ENCODE measurements around the gene TXNDC11.

Gene TXNDC11

DNA sequence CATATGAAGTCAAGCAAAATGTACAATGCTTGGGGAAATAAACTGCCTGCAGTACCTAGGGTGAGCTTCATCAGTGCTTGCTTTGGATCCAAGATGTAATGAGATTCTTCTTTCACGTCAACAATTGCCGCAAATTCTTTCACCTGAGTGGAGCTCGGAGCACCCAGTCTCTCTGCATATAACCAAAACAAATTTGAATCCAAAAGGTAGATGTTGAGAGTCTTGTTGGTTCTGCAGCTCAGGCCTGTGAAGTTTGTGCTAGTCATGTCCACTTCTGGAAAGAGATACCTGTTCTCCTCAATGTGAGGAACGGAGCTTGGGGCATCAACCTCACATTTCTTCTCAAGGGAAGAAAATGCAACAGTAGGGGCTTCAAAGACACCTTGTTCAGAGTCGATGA is 51.4 kb downstream of the TXNDC11 start:
- no peak for DNase-seq (ENCODE audit: low spot score)

DNA sequence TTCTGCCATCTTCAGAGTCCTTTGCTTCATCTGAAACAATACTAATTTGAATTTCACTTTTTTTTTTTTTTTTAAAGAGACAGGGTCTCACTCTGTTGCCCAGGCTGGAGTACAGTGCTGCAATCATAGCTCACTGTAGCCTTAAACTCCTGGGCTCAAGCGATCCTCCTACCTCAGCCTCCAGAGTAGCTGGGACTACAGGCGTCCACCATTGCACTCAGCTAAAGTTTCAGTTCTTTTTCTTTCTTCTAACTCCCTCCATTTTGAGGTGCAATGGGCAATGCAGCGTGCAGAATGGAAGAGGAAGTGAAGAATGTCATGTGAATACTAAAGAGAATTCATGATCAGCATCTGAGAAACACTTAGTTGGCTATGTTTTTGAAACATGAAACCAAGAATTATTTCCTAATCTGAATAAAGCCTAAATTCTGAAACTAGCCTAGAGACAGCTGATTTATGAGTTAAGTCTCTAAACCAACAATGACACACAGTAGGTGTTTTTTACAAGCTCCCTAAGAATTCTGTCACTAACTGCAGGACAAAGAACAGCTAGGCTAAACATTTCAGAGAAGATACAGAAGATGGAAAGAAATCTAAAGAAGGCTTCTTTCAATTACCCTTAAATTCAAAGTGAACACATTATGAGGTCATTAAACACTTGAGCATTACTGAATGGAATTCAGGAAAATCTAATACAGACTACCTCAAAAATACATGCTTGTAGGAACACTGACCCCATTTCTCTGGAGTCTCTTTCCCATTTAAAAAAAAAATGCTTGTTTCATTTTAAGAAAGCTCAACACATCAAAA is 53.4 kb downstream of the TXNDC11 start:
- DNase-seq (ENCODE audit: low spot score) = no peak

DNA sequence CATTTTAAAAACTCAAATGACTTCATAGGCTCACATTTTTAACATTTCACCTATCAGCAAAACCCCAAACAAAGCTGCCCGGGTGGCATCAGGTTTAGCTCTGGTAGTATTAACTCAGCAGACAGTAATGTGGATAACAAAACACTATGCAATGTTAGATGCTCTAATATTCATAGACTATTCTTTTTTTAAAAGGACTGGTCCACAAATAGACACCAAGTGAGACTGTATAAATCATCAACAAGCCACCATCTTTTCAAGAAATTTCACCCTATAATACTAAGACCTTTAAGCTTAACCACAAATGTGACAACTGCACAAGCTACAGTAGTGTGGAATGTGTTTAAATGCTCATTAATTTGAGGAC is 54.2 kb downstream of the TXNDC11 start:
- no peak for DNase-seq (ENCODE audit: low spot score)

DNA sequence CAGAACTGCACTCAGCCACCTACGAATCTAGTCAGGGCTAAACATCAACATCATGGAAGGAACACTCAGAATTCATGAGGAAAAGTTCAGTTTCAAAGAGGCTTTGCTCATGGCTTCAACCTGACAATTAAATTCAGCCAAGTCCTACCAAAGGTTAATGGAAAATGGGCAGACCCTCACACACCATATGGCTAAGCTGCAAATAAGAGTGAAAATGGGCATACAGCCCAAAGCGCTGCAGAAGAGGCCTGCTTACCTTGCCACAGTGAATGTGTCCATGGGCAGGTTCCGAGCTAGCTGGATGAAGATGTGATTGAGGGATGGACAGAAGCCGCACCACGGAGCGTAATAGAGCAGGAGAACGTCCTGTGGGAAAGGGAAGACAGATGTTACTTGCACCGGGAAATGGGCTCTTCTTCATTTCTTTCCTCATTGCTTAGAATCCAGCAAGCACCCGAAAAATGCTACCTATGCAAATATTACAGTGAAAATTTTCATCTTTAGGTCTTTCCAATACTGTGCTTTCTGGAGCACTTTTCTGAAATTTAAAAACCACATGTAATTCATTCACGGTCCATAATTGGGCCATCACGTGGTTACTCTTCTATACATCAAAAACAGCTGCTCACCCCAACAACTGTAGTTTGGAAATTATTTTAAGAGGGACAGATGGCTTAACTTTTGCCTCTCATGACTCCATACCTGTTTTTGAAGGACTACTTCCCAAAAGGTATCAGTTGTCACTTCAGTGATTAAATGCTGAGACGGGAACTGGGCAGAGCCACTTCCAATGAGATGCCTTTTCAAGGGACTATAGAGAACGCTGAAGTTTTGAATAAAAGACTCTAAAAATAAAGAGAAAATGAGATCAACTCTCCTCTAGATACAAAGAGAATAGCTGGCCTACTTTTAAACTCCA is 54.8 kb downstream of the TXNDC11 start:
- no peak for DNase-seq (ENCODE audit: low spot score)

DNA sequence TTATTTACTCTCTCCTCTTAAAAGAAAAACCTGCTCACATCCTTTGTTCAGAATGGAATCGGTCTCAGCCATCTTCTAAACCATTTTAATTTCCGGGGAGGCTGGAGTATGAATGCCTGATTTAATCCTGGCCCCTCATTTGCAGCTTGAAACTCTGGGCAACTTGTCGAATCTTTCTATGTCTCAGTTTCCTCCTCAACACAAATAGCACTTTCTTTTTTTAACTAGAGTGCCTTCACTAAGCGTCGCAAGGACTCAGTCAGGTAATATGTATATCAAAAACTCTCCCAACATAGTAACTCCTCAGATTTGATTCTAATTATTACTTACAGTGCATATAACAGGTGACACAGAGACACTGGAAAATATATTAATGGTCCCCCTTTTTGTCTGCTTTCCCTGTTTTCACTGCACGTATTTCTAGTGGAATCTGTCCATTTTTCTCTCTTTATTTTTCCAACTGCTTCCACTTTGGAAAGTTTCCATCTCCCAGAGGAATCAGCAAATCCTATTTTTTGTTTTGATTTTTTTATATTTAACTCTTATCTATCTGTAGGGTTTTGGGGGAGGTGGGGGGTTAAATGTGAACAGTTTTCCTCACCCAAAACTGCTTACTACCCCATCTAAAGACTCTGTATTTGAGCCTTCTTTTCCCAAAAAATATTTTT is 55.8 kb downstream of the TXNDC11 start:
- no peak for DNase-seq (ENCODE audit: low spot score)

DNA sequence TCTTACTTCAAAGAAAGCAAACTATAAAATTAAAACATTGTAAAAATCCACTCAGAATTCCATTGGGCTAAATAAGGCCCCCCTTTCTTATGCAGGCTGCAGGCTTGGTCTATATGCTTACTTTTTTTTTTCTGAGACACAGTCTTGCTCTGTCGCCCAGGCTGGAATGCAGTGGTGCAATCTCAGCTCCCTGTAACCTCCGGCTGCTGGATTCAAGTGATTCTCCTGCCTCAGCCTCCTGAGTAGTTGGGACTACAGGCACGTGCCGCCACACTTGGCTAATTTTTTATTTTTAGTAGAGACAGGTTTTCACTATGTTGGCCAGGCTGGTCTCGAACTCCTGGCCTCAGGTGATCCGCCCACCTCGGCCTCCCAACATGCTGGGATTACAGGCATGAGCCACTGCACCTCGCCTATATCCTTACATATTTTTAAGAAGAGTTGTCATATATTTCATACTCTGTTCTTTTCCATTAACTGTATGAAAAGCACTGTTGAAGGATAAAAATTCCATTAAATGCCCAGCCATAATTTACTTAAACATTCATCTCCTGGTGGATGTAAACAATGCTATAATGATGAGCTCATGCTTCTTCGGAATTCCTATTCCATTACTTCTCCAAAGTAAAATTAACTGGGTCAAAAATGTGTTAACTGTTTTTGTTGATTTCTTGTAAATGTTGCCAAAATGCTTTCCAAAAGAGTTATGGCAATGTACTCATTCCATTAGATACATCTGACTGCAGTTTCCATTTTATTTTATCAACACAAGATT is 56.6 kb downstream of the TXNDC11 start:
- no peak for DNase-seq (ENCODE audit: low spot score)

DNA sequence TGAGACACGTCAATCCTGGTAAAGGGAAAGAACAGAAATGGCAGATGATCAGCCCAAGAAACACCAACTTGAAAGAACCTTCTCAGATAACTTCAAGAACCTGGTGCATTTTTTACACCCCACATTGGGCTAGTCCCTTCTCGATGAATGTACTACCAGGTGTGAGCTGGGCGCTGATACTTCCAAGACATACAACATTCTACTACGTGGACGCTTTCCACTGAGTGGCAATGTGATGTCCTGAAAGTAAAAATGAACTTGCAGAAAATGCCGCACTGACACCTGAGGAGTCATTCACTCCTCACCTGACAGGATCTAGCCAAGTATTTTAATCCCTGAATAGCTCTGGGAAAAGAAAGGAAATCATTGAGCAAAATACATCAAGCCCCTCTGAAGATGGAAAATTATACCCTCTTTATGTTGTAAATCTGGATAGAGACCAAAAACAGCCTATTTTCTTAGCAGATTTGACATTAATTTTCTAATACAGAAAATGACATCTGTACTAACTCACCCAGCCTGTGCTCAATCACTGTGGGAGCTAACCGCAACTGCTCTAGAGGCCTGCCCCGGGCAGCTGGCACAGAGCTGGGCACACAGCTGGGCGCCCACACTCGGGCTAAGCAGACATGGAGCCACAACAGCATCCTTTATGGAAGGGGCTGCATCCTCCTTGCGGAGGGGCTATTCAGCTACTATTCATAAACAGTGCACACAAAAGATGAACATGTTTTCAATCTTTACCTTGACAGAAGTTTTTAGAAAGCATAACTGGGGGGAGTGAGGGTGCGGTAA is 58.2 kb downstream of the TXNDC11 start:
- no peak for DNase-seq (ENCODE audit: low spot score)

DNA sequence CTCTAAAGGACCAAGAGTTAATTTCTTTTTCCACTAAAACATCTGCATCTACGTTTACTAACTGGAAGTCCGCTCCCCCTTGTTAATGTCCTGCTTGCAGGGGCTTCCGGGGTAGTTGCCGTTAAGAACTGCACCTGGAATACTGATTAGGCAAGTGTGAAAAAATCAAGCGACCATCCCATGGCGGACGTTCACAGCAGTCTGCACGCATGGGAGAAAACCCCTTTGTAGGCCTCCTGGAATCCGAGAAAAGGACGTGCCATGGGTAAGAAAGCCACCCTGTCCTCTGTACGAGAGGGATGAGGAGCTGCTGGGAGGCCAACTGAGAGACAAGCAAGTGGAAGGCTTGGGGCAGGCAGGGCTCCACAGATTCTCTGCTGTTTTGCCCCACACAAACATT is 59.5 kb downstream of the TXNDC11 start:
- DNase-seq (ENCODE audit: low spot score) = no peak

DNA sequence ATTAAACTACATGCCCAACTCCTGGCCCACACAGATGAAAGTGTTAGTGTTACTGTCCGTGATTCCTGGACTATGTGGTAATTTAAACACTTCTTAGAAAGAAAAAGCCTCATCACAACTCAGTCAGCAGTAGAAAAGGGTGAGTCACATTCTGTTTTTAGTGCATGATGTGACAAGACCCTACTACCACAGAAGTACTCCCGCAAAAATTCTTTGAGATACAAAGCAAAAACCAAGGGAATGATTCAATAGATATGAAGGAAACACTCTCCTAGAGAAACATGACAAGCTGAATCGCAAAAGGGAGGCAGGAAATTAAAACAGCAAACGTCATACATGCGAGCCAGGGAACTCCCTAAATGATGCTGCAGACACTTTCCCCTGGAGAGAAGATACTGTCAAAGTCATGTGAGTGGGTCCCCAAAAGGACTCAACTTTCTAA is 60.0 kb downstream of the TXNDC11 start:
- no peak for DNase-seq (ENCODE audit: low spot score)

DNA sequence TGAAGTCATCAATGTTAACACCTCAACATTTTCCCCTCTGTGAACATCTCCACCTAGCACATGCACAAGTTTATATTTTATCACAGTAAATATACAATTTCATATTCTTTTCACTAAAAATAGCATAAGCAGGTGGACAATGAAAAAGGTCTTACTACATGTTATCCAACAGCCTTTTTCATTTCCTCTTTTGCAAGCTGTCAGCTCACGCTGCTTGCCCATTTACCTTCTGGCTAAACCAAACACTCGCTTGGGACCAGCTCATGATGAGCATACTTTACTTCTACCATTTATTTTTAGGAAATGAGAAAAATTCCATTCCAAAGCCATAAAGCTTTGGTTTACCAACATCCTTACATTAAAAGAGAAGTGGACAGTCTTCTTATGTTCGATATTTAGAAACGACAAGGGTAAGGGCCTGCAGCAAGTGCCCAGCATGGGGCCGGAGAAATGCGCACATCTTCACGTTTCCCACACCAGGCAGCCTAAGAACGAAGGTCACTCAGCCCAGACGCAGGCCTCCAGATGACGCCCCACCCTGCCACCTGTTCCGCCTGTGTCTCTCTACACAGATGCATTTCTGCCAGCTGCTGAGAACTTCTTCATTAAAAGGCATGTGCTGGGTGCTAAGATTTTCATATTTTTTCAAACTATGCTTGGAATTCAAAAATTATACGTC is 60.5 kb downstream of the TXNDC11 start:
- no peak for DNase-seq (ENCODE audit: low spot score)

DNA sequence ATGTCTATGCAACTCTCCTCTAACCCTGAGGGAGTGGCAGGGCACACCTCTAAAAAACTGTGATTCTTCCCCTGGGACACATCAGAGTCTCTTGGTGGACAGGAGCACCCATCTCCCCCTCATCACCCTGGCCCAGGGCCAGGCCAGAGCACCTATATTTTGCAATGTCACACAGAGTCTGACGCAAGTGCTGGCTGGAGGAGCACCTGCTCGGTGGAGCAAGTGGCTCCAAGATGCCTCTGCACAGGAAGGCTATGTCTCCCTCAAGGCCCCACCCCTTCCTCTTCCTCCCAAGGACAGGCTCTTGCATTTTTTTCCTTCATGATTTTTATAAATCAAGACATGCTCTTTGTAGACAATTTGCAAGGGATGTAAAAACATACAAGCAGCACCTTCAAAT is 61.1 kb downstream of the TXNDC11 start:
- no peak for DNase-seq (ENCODE audit: low spot score)

DNA sequence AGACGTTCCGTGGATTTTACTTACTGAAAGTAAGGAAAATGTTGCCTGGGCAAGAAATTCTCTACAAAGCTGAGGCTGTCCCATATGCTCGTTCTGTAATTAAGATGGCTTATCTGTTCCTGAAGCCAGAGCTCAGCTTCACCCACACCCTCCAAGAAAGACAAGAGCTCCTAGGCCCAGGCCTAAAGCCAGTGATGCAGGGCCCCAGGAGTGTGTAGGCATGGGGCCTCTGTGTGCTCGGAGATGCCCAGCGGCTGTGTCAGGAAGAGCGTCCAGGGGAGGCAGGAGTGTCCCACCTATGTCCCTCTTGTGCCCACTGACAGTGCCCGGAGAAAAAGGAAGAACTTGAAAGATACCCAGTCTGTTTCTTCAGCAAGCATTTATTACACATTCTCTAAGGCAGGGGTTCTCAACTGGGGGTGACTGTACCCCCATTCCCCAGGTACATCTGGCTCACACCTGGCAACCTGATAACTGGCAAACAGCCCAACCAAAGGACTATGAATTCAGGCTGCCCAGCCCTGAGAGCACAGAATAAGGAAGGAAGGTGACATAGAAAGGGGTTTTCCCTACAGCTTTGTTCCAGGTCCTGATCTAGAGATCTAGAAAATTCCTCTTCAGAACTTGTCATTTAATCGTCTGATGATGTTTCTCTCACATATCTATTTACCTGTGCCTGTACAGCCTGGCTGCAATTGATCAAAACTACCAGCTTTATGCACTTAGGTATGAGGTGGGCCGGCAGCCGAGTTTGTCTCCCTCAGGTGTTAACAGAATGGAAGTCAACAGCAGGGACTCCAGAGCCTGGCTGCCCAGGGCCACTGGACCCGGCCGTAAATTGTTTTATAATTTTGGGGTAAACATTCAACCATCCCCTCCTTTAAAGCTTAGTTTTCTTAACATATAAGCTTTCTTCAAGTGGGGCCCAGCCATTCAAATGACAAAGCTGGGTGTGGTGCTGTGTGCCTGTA is 62.4 kb downstream of the TXNDC11 start:
- no peak for DNase-seq (ENCODE audit: low spot score)

DNA sequence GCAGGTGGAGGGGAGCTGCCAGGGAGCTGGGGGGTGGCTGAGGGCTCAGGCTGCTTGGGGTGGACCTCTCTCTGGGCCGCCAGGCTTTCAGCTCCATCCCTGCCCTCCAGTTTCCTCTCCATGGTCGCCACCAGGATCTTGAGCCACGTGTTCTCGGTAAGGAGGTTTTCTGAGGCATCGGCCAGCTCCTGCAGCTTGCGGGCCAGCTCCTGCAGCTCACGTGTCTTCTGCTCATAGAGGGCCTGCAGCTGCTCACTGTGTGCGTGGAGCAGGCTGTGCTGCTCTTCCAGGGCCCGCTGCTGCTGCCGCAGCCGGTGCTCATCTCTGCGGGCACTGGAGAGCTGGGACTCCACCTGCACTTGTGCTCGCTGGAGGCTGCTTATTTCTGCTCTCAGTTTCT is 63.4 kb downstream of the TXNDC11 start:
- DNase-seq (ENCODE audit: low spot score) = no peak

DNA sequence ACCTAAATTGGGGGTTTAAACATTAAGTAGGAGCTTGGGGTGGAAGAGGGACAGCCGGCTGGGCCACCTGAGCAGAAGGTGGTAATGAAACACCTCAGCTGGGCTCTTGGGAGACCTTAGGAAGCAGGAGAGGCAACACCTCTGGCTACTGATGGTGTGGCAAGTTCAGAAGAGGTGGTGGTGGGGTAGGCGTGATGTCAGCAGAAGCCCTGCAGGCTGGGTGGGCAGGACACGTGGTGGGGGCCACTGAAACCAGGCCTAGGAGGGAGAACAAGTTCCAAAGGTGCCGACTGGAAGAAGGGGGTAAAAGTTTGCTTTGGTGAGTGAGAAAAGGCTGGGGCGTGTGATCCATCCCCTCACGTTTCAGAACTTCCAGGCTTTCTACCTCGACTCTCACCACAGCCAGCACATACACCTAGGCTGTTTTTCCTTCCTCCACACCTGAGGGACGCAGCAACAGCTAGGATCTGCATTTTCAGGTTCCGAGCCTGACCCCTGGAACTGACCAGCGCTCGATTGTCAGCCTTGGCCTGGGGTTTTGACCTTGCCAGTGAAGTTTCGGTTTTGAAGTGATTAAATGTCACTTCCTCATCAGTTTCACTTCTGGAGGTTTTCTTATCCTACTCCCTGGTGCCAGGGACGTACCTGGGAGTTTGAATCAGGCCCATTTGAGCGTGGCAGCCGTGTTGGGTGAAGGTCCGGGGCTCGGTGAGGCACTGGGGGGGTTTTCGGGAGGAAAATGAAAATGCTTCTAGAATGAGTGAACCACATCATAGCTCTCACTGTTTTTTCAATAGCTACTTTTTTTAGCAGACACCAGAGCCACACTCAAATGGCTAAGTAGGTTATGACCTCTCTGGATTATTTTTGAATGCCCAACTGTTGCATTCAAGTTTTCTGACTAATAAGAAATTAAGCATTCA is 64.4 kb downstream of the TXNDC11 start:
- DNase-seq (ENCODE audit: low spot score) = no peak

DNA sequence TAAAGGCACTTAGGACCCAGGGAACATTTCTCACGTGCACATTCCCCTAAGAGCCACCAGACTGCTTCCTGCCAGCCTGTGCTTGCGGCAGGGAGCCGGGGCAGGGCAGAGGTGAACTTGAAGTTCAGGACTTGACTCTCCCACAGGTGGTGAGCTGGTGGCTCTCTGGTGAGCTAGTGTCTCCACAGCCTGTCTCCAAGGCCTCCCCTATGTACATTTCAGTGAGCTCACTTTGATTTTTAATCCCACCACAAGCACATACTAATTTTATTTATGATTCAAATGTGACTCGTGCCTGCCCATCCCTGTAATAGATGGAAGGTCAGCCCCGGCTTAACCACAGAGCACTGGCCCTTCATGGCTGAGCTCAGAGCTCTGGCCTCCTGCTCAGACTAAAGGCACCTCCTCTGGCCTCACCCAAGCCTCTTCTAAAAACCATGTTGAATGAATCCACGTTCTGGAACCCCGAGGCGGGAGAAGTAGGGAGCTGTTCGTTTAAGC is 65.2 kb downstream of the TXNDC11 start:
- no peak for DNase-seq (ENCODE audit: low spot score)

DNA sequence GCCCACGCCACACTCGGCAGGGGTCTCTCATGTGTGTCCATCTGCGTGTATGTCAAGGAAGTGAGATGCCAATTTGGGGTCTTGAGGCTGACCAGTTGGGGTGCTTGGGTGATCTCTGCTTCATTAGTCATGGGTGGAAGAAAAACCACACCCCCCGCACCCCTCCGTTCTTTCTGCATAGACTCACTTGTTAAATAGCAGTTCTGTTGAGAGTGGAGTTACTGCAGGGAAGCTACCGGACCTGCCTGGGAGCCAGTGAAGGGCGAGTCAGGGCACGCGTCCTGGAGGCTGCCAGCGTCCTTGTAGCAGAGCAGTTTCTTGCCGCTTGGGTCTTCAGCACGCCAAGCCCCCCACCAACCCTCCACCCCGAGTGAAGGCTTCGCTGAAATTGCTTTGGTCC is 65.9 kb downstream of the TXNDC11 start:
- no peak for DNase-seq (ENCODE audit: low spot score)

DNA sequence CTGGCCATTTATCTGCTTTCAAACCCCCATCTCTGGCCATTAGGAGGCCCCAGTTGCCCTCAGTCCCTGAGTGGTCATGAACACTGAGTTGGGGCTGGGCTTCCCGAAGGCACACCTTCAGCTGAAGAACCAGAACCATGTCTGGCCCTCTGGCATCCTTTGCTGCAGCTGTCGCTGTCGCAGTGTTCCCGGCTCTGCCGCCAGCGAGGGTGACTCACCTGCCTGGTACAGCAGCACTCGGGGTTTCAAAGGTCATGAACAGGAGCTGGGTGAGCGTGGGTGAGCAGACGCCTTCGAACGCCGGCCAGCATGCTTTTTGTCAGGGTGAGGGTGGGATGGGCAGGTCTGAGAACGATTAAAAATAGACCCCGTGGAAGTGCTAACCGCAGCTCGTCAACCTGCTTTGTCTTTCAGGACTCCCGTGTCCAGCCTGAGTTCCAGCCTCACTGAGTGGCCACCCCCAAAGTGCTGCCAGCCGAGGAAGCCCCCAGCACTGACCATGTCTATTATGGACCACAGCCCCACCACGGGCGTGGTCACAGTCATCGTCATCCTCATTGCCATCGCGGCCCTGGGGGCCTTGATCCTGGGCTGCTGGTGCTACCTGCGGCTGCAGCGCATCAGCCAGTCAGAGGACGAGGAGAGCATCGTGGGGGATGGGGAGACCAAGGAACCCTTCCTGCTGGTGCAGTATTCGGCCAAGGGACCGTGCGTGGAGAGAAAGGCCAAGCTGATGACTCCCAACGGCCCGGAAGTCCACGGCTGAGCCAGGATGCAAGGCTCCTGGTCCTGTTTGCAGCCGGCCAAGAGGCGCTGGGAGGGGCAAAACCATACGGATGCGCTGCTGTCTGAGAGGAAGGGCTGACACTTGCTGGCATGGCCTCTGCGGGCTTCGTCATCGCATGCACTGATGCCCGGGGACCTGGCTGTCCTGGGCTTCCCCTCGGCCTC is 66.8 kb downstream of the TXNDC11 start:
- DNase-seq (ENCODE audit: low spot score) = peak; percentile 47
